ENCODE data around the gene CAMK2D. TPM values are rescaled to one million over a fixed set of nuclear protein-coding genes. Genes with fewer than 3 reads are reported as not detected.
A peak's percentile ranks its signal among the peaks of the same experiment; 100 is the strongest.

Gene CAMK2D
- total and polyA plus RNA-seq, 2 donors from 2014 or later = 9.1 to 34.7 TPM

GRCh38 chr4:113788888-113789287 is 27.4 kb upstream of the CAMK2D start:
- no peak overlapping the region for H3K27ac ChIP-seq (ENCODE audit: low read depth in 2 of 2, low read length in 2 of 2)
- H3K27me3 ChIP-seq (ENCODE audit: control insufficient read depth, insufficient read depth, low read length) = no peaks in the 10 kb centered on the region
- FAIRE-seq = no peak
- H3K9me3 ChIP-seq (ENCODE audit: control insufficient read depth in 2 of 3, insufficient read depth in 1 of 3, low read length in 3 of 3) = peaks cover 0 to 13% (median 3%) of the 10 kb centered on the region in 3 donors
- no peak for TF ChIP-seq CTCF (IDR thresholded peaks at IDR 0.05; ENCODE audit: borderline replicate concordance, extremely low read depth, insufficient read depth)
- peak in 1 of 5 donors; percentile 8 for DNase-seq
- no peak overlapping the region for H3K9ac ChIP-seq (ENCODE audit: low read length in 3 of 3)
- H3K4me1 ChIP-seq (ENCODE audit: control insufficient read depth in 2 of 3, insufficient read depth in 2 of 3, low read depth in 1 of 3, low read length in 3 of 3) = no peaks in the 10 kb centered on the region
- no peaks in the 10 kb centered on the region for H3K36me3 ChIP-seq (ENCODE audit: control insufficient read depth in 2 of 3, insufficient read depth in 3 of 3, low read length in 3 of 3)
- no peak overlapping the region for H3K4me3 ChIP-seq (ENCODE audit: low read length in 3 of 3)
- intact Hi-C loops (cut with DNase I) = no loop called here

- TF ChIP-seq CTCF (IDR thresholded peaks at IDR 0.05; ENCODE audit: borderline replicate concordance, extremely low read depth, insufficient read depth) = no peak
- no peaks in the 10 kb centered on the region for H3K27me3 ChIP-seq (ENCODE audit: control insufficient read depth, insufficient read depth, low read length)
- H3K36me3 ChIP-seq (ENCODE audit: control insufficient read depth in 2 of 3, insufficient read depth in 3 of 3, low read length in 3 of 3) = no peaks in the 10 kb centered on the region
- FAIRE-seq (no peak), DNase-seq (no peak)
- H3K9me3 ChIP-seq (ENCODE audit: control insufficient read depth in 2 of 3, insufficient read depth in 1 of 3, low read length in 3 of 3) = no peaks in the 10 kb centered on the region
- H3K27ac ChIP-seq (ENCODE audit: low read depth in 2 of 2, low read length in 2 of 2) = no peak overlapping the region
- no peak overlapping the region for H3K4me3 ChIP-seq (ENCODE audit: low read length in 3 of 3)
- no peaks in the 10 kb centered on the region for H3K4me1 ChIP-seq (ENCODE audit: control insufficient read depth in 2 of 3, insufficient read depth in 2 of 3, low read depth in 1 of 3, low read length in 3 of 3)
- intact Hi-C loops (cut with DNase I) = no loop called here
- H3K9ac ChIP-seq (ENCODE audit: low read length in 3 of 3) = no peak overlapping the region
Observed at GRCh38 chr4:113785781-113786180, 24.2 kb upstream of the CAMK2D start.

GRCh38 chr4:113784497-113785250 is 23.1 kb upstream of the CAMK2D start:
- H3K27me3 ChIP-seq (ENCODE audit: control insufficient read depth, insufficient read depth, low read length) = no peaks in the 10 kb centered on the region
- intact Hi-C loops (cut with DNase I) = no loop called here
- H3K9me3 ChIP-seq (ENCODE audit: control insufficient read depth in 2 of 3, insufficient read depth in 1 of 3, low read length in 3 of 3) = no peaks in the 10 kb centered on the region
- FAIRE-seq (peak; percentile 8), DNase-seq (no peak)
- no peak for TF ChIP-seq CTCF (IDR thresholded peaks at IDR 0.05; ENCODE audit: borderline replicate concordance, extremely low read depth, insufficient read depth)
- H3K9ac ChIP-seq (ENCODE audit: low read length in 3 of 3) = no peak overlapping the region
- no peak overlapping the region for H3K27ac ChIP-seq (ENCODE audit: low read depth in 2 of 2, low read length in 2 of 2)
- H3K4me3 ChIP-seq (ENCODE audit: low read length in 3 of 3) = no peak overlapping the region
- H3K36me3 ChIP-seq (ENCODE audit: control insufficient read depth in 2 of 3, insufficient read depth in 3 of 3, low read length in 3 of 3) = no peaks in the 10 kb centered on the region
- no peaks in the 10 kb centered on the region for H3K4me1 ChIP-seq (ENCODE audit: control insufficient read depth in 2 of 3, insufficient read depth in 2 of 3, low read depth in 1 of 3, low read length in 3 of 3)
